K562 (cell line): ENCODE data around the gene ACOT7. TPM values are rescaled to one million over a fixed set of nuclear protein-coding genes. Genes with fewer than 3 reads are reported as not detected.

Experiments used
- ATAC-seq: fragments of 200-7000 bp; cut with Tn5 transposase; 3 replicates; pipeline ENCODE4 v1.9.1; 2020; ENCODE audit warnings: moderate library complexity
- BruUV-seq: library from RNA; stranded (reverse); fragments of 400-500 nt; replicated peaks from 2 replicates; lab custom pipeline; 2021; lab: Mats Ljungman, UMichigan
- CTCF ChIA-PET: fragments of 300-600 bp; formaldehyde crosslinking; extraction: SDS; loops from one replicate; lab custom pipeline; 2021; ENCODE audit warnings: low intra/inter-chr PET ratio; lab: Yijun Ruan, JAX
- POLR2A ChIA-PET: fragments of 300-600, 350-650 bp; sonication (Branson Sonifier 250); formaldehyde crosslinking; extraction: SDS; loops from one replicate; lab custom pipeline; 2021; ENCODE audit warnings: antibody characterized with exemption, inconsistent platforms; lab: Yijun Ruan, JAX
- DNase-seq, 4 experiments: peaks; one replicate each; pipeline versions ENCODE4 v3.0.0 to v3.0.0-alpha.2; 2011 to 2018; ENCODE audit warnings: low spot score in 3 of 4, mixed read lengths in 3 of 4; ENCODE audit errors: extremely low read depth in 1 of 4
- FAIRE-seq: peaks from 2 replicates; lab custom pipeline; 2011; peaks lifted over from hg19 to GRCh38; lab: Jason Lieb, UNC
- H2AFZ ChIP-seq: 2 replicates; pipeline ENCODE4 v1.6.0; 2011; ENCODE audit warnings: low read depth, low read length, control low read depth, inconsistent platforms
- H3K27ac ChIP-seq: fragments of 200-600 bp; 3 replicates; pipeline ENCODE4 v1.8.0; 2011; ENCODE audit warnings: low read depth, mild to moderate bottlenecking, control low read depth, inconsistent platforms, low read length, moderate library complexity, mixed read lengths; ENCODE audit errors: extremely low read depth
- H3K27me3 ChIP-seq, 2 experiments: fragments of 300-600 bp in 1 of 2; 2 replicates in 1 of 2; 3 replicates in 1 of 2; pipeline versions ENCODE4 v1.6.0 to v1.8.0; 2011; ENCODE audit warnings: inconsistent platforms in 2 of 2, low read length in 2 of 2, mild to moderate bottlenecking in 1 of 2, mixed read lengths in 1 of 2, moderate library complexity in 1 of 2; ENCODE audit not compliant: control insufficient read depth in 2 of 2, insufficient read depth in 2 of 2
- H3K36me3 ChIP-seq: fragments of 300-600 bp; 3 replicates; pipeline ENCODE4 v1.8.0; 2011; ENCODE audit warnings: mild to moderate bottlenecking, low read length, inconsistent platforms; ENCODE audit not compliant: control insufficient read depth, insufficient read depth
- H3K4me1 ChIP-seq, 2 experiments: fragments of 200-600 bp in 1 of 2; replicated peaks in 1 of 2; 2 replicates in 1 of 2; 3 replicates in 1 of 2; pipeline versions ENCODE4 v1.5.1 to v1.8.0; 2011; ENCODE audit warnings: inconsistent platforms in 2 of 2, low read length in 2 of 2, mild to moderate bottlenecking in 1 of 2, mixed read lengths in 1 of 2, moderate library complexity in 1 of 2; ENCODE audit not compliant: control insufficient read depth in 2 of 2, insufficient read depth in 2 of 2
- H3K4me2 ChIP-seq: 2 replicates; pipeline ENCODE4 v1.6.1; 2011; ENCODE audit warnings: low read length, control low read depth, inconsistent platforms, mixed read lengths; ENCODE audit not compliant: insufficient read depth
- H3K4me3 ChIP-seq: fragments of 200-600 bp; sonication (generic), shearing (Covaris generic); 2 replicates; pipeline ENCODE4 v1.5.1; 2016; ENCODE audit warnings: control low read depth, inconsistent platforms
- H3K79me2 ChIP-seq: fragments of 200-600 bp; 3 replicates; pipeline ENCODE4 v1.8.0; 2011; ENCODE audit warnings: low read length, inconsistent platforms; ENCODE audit not compliant: control insufficient read depth, insufficient read depth
- H3K9ac ChIP-seq, 2 experiments: 2 replicates each; pipeline versions ENCODE4 v1.6.0 to v1.6.1; 2011; ENCODE audit warnings: low read depth in 2 of 2, low read length in 2 of 2, control low read depth in 1 of 2, inconsistent platforms in 1 of 2, mild to moderate bottlenecking in 1 of 2, mixed read lengths in 1 of 2; ENCODE audit not compliant: insufficient read depth in 1 of 2
- H3K9me1 ChIP-seq: one replicate; pipeline ENCODE4 v1.6.0; 2011; ENCODE audit warnings: inconsistent platforms, mild to moderate bottlenecking, low read length, moderate library complexity; ENCODE audit not compliant: control insufficient read depth, insufficient read depth
- H3K9me3 ChIP-seq: replicated peaks from 2 replicates; pipeline ENCODE4 v1.5.1; 2011; ENCODE audit warnings: low read depth, low read length, inconsistent platforms; ENCODE audit not compliant: control insufficient read depth, insufficient read depth
- H4K20me1 ChIP-seq: replicated peaks from 2 replicates; pipeline ENCODE4 v1.6.1; 2011; ENCODE audit warnings: low read length, inconsistent platforms, mixed read lengths; ENCODE audit not compliant: control insufficient read depth, insufficient read depth
- ATF7 ChIP-seq: fragments of 450-650 bp; IDR thresholded peaks from 2 replicates; pipeline ENCODE4 v1.7.1; 2014; ENCODE audit warnings: mild to moderate bottlenecking, moderate library complexity
- DIDO1 ChIP-seq: fragments of 450-650 bp; IDR thresholded peaks from 2 replicates; pipeline ENCODE4 v1.6.1; 2016; ENCODE audit warnings: low read depth, missing biosample characterization, missing genetic modification characterization
- ELF1 ChIP-seq: fragments of 200-800 bp; sonication (Bioruptor generic); IDR thresholded peaks from 2 replicates; pipeline ENCODE4 v1.6.1; 2016; ENCODE audit warnings: missing genetic modification characterization, missing compliant biosample characterization
- FOSL1 ChIP-seq: fragments of 200-800 bp; sonication (Bioruptor generic); conservative IDR thresholded peaks from 2 replicates; pipeline ENCODE4 v1.6.1; 2016; ENCODE audit warnings: missing genetic modification characterization, missing compliant biosample characterization
- KAT8 ChIP-seq: fragments of 450-650 bp; IDR thresholded peaks from 2 replicates; pipeline ENCODE4 v1.6.1; 2016; ENCODE audit warnings: low read depth, mild to moderate bottlenecking
- MBD2 ChIP-seq: sonication (generic); IDR thresholded peaks from 2 replicates; pipeline ENCODE4 v1.6.1; 2016; ENCODE audit warnings: low read depth, borderline replicate concordance
- SP1 ChIP-seq: sonication (generic); formaldehyde crosslinking; IDR thresholded peaks from 2 replicates; pipeline ENCODE4 v1.8.1; 2022; ENCODE audit warnings: mild to moderate bottlenecking, missing genetic modification reagents
- TEAD4 ChIP-seq, 2 experiments: sonication (generic) in 1 of 2; formaldehyde crosslinking in 1 of 2; IDR thresholded peaks; 2 replicates each; pipeline versions ENCODE4 v1.6.1 to v1.8.0; 2012 to 2022; ENCODE audit warnings: borderline replicate concordance in 1 of 2, inconsistent platforms in 1 of 2, low read length in 1 of 2, mild to moderate bottlenecking in 1 of 2, missing genetic modification reagents in 1 of 2
- TFAM ChIP-seq: fragments of 250-450 bp; sonication (Bioruptor Pico); conservative IDR thresholded peaks from 2 replicates; pipeline ENCODE4 v1.5.0; 2021; ENCODE audit warnings: mild to moderate bottlenecking, moderate library complexity
- ZNF143 ChIP-seq: sonication (generic); formaldehyde crosslinking; IDR thresholded peaks from 2 replicates; pipeline ENCODE4 v1.9.0; 2022; ENCODE audit warnings: mild to moderate bottlenecking, missing genetic modification reagents
- ZNF75A ChIP-seq: fragments of 450-650 bp; formaldehyde crosslinking; IDR thresholded peaks from 2 replicates; pipeline ENCODE4 v1.4.0; 2020; ENCODE audit warnings: mild to moderate bottlenecking
- WGBS: fragments of 100-300 bp; shearing (Covaris generic); methylation state at CpG from one replicate; pipeline ENCODE4 v1.1.6; 2016; ENCODE audit warnings: low coverage, mixed read lengths; ENCODE audit not compliant: insufficient coverage; ENCODE audit errors: missing lambda C conversion rate; 5-methylcytosine and 5-hydroxymethylcytosine counted together
- in situ Hi-C: fragments of 300-500 bp; cut with MboI; formaldehyde crosslinking; loops from 4 replicates; pipeline ENCODE4 v1.15.0; 2018; ENCODE audit warnings: inconsistent platforms, mixed read lengths
- intact Hi-C: fragments of 100-400 bp; cut with micrococcal nuclease; formaldehyde crosslinking; loops from 2 replicates; pipeline ENCODE4 v1.14.2; 2022
- polyA plus RNA-seq, 8 experiments: library from polyadenylated mRNA; depleted of rRNA in 4 of 8; stranded (reverse) in 5 of 8; unstranded in 3 of 8; fragments of >200 nt; fragmentation: Nextera tagmentation in 2 of 8; fragmentation: Illumina TruSeq in 1 of 8; extraction: Ambion mirVana in 2 of 8; extraction: Trizol in 1 of 8; gene quantifications; 2 replicates each; pipeline versions ENCODE4 v1.2.1 to v1.2.3, GENCODE V29; 2011 to 2014; ENCODE audit warnings: inconsistent platforms in 1 of 8, missing spikeins in 1 of 8
- total RNA-seq, 7 experiments: library from RNA; depleted of rRNA in 6 of 7; stranded (reverse); fragments of >200 nt in 6 of 7; fragmentation: Illumina TruSeq in 2 of 7; extraction: Trizol in 2 of 7; gene quantifications; 2 replicates each; pipeline versions ENCODE4 v1.2.1 to v1.2.3, GENCODE V29; 2011 to 2021; ENCODE audit warnings: low replicate concordance in 1 of 7
- TF ChIP-seq, protein P1 (sequence below): sonication (generic); formaldehyde crosslinking; IDR thresholded peaks from 2 replicates; pipeline ENCODE4 v1.5.0; 2020; ENCODE audit warnings: missing genetic modification reagents
- TF ChIP-seq, protein P2 (sequence below): sonication (generic); formaldehyde crosslinking; IDR thresholded peaks from 2 replicates; pipeline ENCODE4 v1.8.1; 2023; ENCODE audit warnings: mild to moderate bottlenecking, missing genetic modification reagents, moderate library complexity
- TF ChIP-seq, protein P3 (sequence below): fragments of 450-650 bp; formaldehyde crosslinking; IDR thresholded peaks from 2 replicates; pipeline ENCODE4 v1.4.0; 2020; ENCODE audit warnings: mild to moderate bottlenecking, moderate library complexity
- TF ChIP-seq, protein P4 (sequence below): fragments of 250-450 bp; sonication (Bioruptor Pico); IDR thresholded peaks from 2 replicates; pipeline ENCODE4 v1.4.0; 2020; ENCODE audit warnings: mild to moderate bottlenecking, moderate library complexity

ACOT7 gene
- total and polyA plus RNA-seq, 9 of the 15 experiments (the other 6 are each of a cell fraction or from before 2014, with no cell fraction given): 7.0 to 92.6 (median 37.2) TPM

DNA sequence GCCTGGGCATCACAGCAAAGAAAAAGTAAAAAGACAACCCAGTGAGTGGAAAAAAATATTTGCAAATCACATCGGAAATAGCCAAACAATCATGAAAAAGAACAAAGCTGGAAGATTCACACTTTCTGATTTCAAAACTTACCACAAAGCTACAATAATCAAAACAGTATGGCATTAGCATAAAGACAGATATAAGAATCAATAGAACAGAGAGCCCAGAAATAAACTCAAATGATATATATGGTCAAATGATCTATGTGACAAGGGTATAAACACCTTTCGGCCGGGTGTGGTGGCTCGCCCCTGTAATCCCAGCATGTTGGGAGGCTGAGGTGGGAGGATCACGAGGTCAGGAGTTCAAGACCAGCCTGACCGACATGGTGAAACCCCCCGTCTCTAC, 13.5 kb downstream of the ACOT7 start (continued):
- no peak for TF ChIP-seq ZNF75A
- no peak for TF ChIP-seq SP1 (CRISPR knock-in tag)
- TF ChIP-seq, all 486 proteins: peak for 5

DNA sequence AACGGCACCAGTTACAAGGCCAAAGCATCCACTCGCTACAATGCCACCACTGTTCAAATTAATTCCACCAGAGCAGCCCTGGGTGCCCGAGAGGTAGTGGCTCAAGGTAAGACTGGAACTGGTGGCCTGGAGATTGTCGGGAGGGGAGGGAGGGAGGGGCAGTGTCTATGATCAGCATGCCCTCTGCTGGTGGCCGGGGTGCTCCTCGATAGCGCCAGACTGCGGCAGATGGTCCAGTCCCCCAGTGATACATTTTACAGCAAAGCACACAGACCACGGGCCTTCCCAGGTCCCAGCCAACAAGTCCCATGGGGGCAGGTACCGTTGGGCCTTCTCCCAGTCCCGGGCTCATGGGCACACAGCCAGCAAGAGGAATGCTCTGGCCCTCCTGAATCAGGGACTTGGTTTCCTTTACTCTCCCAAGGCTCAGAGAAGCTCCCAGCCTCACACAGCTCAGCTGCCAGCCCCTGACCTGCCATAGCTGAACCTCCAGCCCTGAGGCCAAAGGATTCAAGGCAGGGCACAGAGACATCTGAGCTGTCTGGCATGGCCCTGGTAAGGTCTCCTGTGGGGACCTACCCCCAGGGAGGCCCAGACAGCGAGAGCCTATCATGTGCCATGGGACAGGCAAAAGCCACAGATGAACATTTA, 15.3 kb downstream of the ACOT7 start:
- peak overlapping the region; percentile 30; the same call in 1 of the 2 replicates for H2AFZ ChIP-seq
- FAIRE-seq: peak; percentile 57
- H3K4me1 ChIP-seq: peaks cover 0 to 13% of the 10 kb centered on the region in 2 experiments; a peak in 2 of 5 replicates
- no peak overlapping the region for H3K27ac ChIP-seq
- intact Hi-C loops (loop anchor here (1.0 to 2.0 kb wide), 2 partner anchors 15 to 30 kb away; no protein-coding TSS in a partner anchor), in situ Hi-C loops (no loop called here)
- ATAC-seq: peak; percentile 98
- no peaks in the 10 kb centered on the region; the same call in 1 of the 2 replicates for H3K9me3 ChIP-seq
- no peaks in the 10 kb centered on the region for H3K9me1 ChIP-seq
- peaks cover 11% of the 10 kb centered on the region; the same call in 1 of the 2 replicates for H4K20me1 ChIP-seq
- peaks cover 7% of the 10 kb centered on the region; the same call in 2 of the 3 replicates for H3K79me2 ChIP-seq
- no peaks in the 10 kb centered on the region for H3K36me3 ChIP-seq
- CTCF ChIA-PET: interaction anchor here (2.0 kb wide), 1 partner anchor 15 kb away, joined by 6 read pairs; no protein-coding TSS in a partner anchor
- peak; percentile 61 to 76 (median 71) for DNase-seq
- no TSS peak for BruUV-seq
- WGBS: 12% methylated on average over 11 of the region's 12 CpGs
- H3K4me2 ChIP-seq: no peak overlapping the region
- H3K27me3 ChIP-seq: no peaks in the 10 kb centered on the region
- peak overlapping the region in 1 of 2 experiments; percentile 46; a peak in 2 of 4 replicates for H3K9ac ChIP-seq
- POLR2A ChIA-PET: interaction anchor here (1.0 to 5.0 kb wide), 3 partner anchors 13 to 18 kb away, joined by 3 to 43 read pairs (median 4); partner anchors contain the start of gene ACOT7
- no peak overlapping the region for H3K4me3 ChIP-seq
- TF ChIP-seq, protein P1, sequence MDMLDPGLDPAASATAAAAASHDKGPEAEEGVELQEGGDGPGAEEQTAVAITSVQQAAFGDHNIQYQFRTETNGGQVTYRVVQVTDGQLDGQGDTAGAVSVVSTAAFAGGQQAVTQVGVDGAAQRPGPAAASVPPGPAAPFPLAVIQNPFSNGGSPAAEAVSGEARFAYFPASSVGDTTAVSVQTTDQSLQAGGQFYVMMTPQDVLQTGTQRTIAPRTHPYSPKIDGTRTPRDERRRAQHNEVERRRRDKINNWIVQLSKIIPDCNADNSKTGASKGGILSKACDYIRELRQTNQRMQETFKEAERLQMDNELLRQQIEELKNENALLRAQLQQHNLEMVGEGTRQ (CRISPR knock-in tag): no peak
- TF ChIP-seq ATF7 (no peak), ELF1 (tag) (no peak), ZNF143 (CRISPR knock-in tag) (no peak), KAT8 (no peak), FOSL1 (no peak), TEAD4 (IDR thresholded peaks at IDR 0.05; ENCODE audit: low read length) (no peak), TEAD4 (CRISPR knock-in tag; IDR thresholded peaks at IDR 0.05; ENCODE audit: borderline replicate concordance) (no peak), TFAM (CRISPR knock-in tag) (no peak), DIDO1 (tag) (no peak), MBD2 (no peak)
- TF ChIP-seq, protein P2, sequence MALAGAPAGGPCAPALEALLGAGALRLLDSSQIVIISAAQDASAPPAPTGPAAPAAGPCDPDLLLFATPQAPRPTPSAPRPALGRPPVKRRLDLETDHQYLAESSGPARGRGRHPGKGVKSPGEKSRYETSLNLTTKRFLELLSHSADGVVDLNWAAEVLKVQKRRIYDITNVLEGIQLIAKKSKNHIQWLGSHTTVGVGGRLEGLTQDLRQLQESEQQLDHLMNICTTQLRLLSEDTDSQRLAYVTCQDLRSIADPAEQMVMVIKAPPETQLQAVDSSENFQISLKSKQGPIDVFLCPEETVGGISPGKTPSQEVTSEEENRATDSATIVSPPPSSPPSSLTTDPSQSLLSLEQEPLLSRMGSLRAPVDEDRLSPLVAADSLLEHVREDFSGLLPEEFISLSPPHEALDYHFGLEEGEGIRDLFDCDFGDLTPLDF (CRISPR knock-in tag): no peak
- TF ChIP-seq, protein P3, sequence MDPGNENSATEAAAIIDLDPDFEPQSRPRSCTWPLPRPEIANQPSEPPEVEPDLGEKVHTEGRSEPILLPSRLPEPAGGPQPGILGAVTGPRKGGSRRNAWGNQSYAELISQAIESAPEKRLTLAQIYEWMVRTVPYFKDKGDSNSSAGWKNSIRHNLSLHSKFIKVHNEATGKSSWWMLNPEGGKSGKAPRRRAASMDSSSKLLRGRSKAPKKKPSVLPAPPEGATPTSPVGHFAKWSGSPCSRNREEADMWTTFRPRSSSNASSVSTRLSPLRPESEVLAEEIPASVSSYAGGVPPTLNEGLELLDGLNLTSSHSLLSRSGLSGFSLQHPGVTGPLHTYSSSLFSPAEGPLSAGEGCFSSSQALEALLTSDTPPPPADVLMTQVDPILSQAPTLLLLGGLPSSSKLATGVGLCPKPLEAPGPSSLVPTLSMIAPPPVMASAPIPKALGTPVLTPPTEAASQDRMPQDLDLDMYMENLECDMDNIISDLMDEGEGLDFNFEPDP: no peak
- TF ChIP-seq, protein P4, sequence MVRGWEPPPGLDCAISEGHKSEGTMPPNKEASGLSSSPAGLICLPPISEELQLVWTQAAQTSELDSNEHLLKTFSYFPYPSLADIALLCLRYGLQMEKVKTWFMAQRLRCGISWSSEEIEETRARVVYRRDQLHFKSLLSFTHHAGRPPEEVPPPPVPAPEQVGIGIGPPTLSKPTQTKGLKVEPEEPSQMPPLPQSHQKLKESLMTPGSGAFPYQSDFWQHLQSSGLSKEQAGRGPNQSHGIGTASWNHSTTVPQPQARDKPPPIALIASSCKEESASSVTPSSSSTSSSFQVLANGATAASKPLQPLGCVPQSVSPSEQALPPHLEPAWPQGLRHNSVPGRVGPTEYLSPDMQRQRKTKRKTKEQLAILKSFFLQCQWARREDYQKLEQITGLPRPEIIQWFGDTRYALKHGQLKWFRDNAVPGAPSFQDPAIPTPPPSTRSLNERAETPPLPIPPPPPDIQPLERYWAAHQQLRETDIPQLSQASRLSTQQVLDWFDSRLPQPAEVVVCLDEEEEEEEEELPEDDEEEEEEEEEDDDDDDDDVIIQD (CRISPR knock-in tag): no peak
